A549 (cell line): ENCODE results near the gene FRMD8. TPM values are rescaled to one million over a fixed set of nuclear protein-coding genes. Genes with fewer than 3 reads are reported as not detected.

ENCODE experiments used
- ATAC-seq, 2 experiments: fragments of 200-7000 bp in 1 of 2; fragments of >200 bp in 1 of 2; cut with Nextera tagmentation in 1 of 2; cut with Tn5 transposase in 1 of 2; 3 replicates each; pipeline versions ENCODE4 v1.8.0 to v1.9.1; 2018 to 2020; ENCODE audit warnings: mild to moderate bottlenecking in 1 of 2, moderate library complexity in 1 of 2
- CTCF ChIA-PET: fragments of 300-600 bp; sonication (Branson Sonifier 250); formaldehyde crosslinking; extraction: SDS; loops from one replicate; lab custom pipeline; 2021; ENCODE audit warnings: antibody characterized with exemption, inconsistent platforms; lab: Yijun Ruan, JAX
- POLR2A ChIA-PET: fragments of 350-600 bp; formaldehyde crosslinking; extraction: SDS; loops from one replicate; lab custom pipeline; 2021; ENCODE audit warnings: antibody characterized with exemption, inconsistent platforms; lab: Yijun Ruan, JAX
- DNase-seq, 2 experiments: peaks; one replicate each; pipeline versions ENCODE4 v3.0.0 to v3.0.0-alpha.2; 2011 to 2016; ENCODE audit warnings: low read depth in 1 of 2, low spot score in 1 of 2
- FAIRE-seq: peaks from 2 replicates; lab custom pipeline; 2011; peaks lifted over from hg19 to GRCh38; lab: Jason Lieb, UNC
- H3K27ac ChIP-seq, 2 experiments: fragments of >200 bp; sonication (Bioruptor Twin); formaldehyde crosslinking; 3 replicates each; pipeline ENCODE4 v1.5.1; 2016 to 2017
- H3K4me1 ChIP-seq: fragments of >200 bp; sonication (Bioruptor Twin); formaldehyde crosslinking; 3 replicates; pipeline ENCODE4 v1.6.1; 2016
- H3K4me2 ChIP-seq: fragments of >200 bp; sonication (Bioruptor Twin); formaldehyde crosslinking; 3 replicates; pipeline ENCODE4 v1.6.1; 2016
- H3K4me3 ChIP-seq: fragments of >200 bp; sonication (Bioruptor Twin); formaldehyde crosslinking; 3 replicates; pipeline ENCODE4 v1.5.1; 2016
- H3K9me3 ChIP-seq: fragments of >200 bp; sonication (Bioruptor Twin); formaldehyde crosslinking; 3 replicates; pipeline ENCODE4 v1.6.1; 2016
- CBX8 ChIP-seq: fragments of 200-600 bp; sonication (generic); IDR thresholded peaks from 2 replicates; pipeline ENCODE4 v1.6.1; 2016
- CHD4 ChIP-seq: fragments of 200-600 bp; sonication (generic); IDR thresholded peaks from 2 replicates; pipeline ENCODE4 v1.6.1; 2016; ENCODE audit warnings: antibody characterized with exemption, mild to moderate bottlenecking, borderline replicate concordance
- EHF ChIP-seq: fragments of 250-450 bp; sonication (Bioruptor Pico); IDR thresholded peaks from 2 replicates; pipeline ENCODE4 v1.5.0; 2020; ENCODE audit warnings: mild to moderate bottlenecking
- EP300 ChIP-seq, 2 experiments: fragments of >200 bp; sonication (Bioruptor Twin); formaldehyde crosslinking; IDR thresholded peaks; 2 replicates in 1 of 2; 3 replicates in 1 of 2; pipeline ENCODE4 v1.6.1; 2016 to 2017
- ESRRA ChIP-seq: fragments of 150-350 bp; IDR thresholded peaks from 2 replicates; pipeline ENCODE4 v1.6.1; 2014; ENCODE audit warnings: mild to moderate bottlenecking, low read length, borderline replicate concordance
- GATA3 ChIP-seq: IDR thresholded peaks from 2 replicates; pipeline ENCODE4 v1.6.1; 2012; ENCODE audit warnings: borderline replicate concordance
- HDAC2 ChIP-seq: fragments of 200-600 bp; sonication (generic); IDR thresholded peaks from 2 replicates; pipeline ENCODE4 v1.6.1; 2016
- JUN ChIP-seq, 2 experiments: fragments of >200 bp; sonication (Bioruptor Twin); formaldehyde crosslinking; IDR thresholded peaks; 2 replicates in 1 of 2; 3 replicates in 1 of 2; pipeline ENCODE4 v1.6.1; 2016 to 2017
- NFE2L2 ChIP-seq: fragments of 150-350 bp; conservative IDR thresholded peaks from 2 replicates; pipeline ENCODE4 v1.6.1; 2014; ENCODE audit warnings: low read length
- NR3C1 ChIP-seq: fragments of >200 bp; sonication (Bioruptor Twin); formaldehyde crosslinking; IDR thresholded peaks from 3 replicates; pipeline ENCODE4 v1.6.1; 2017
- POLR2AphosphoS2 ChIP-seq: conservative IDR thresholded peaks from 2 replicates; pipeline ENCODE4 v1.6.1; 2012; ENCODE audit warnings: low read length, improper control_type of control experiment, inconsistent platforms
- RAD21 ChIP-seq, 2 experiments: fragments of >200 bp in 1 of 2; sonication (Bioruptor Twin) in 1 of 2; formaldehyde crosslinking in 1 of 2; IDR thresholded peaks in 1 of 2; conservative IDR thresholded peaks in 1 of 2; 2 replicates in 1 of 2; 3 replicates in 1 of 2; pipeline ENCODE4 v1.6.1; 2012 to 2018; ENCODE audit warnings: inconsistent platforms in 1 of 2
- RFX5 ChIP-seq: fragments of 450-650 bp; IDR thresholded peaks from 2 replicates; pipeline ENCODE4 v1.7.1; 2014; ENCODE audit warnings: antibody characterized with exemption, mild to moderate bottlenecking, moderate library complexity
- SMC3 ChIP-seq: fragments of >200 bp; sonication (Bioruptor Twin); formaldehyde crosslinking; IDR thresholded peaks from 3 replicates; pipeline ENCODE4 v1.6.1; 2018; ENCODE audit warnings: inconsistent platforms
- TFCP2L1 ChIP-seq: fragments of 250-450 bp; sonication (Bioruptor Pico); IDR thresholded peaks from 2 replicates; pipeline ENCODE4 v1.5.0; 2021; ENCODE audit warnings: mild to moderate bottlenecking
- ZFP36 ChIP-seq: fragments of 450-650 bp; IDR thresholded peaks from 2 replicates; pipeline ENCODE4 v1.6.1; 2014; ENCODE audit warnings: borderline replicate concordance; ENCODE audit not compliant: partially characterized antibody
- WGBS: methylation state at CpG from one replicate; pipeline ENCODE4 v1.1.6; 2017; ENCODE audit errors: missing lambda C conversion rate; 5-methylcytosine and 5-hydroxymethylcytosine counted together
- polyA plus RNA-seq, 4 experiments: library from polyadenylated mRNA; depleted of rRNA in 3 of 4; stranded (reverse); fragments of >200 nt; fragmentation: RNase III in 1 of 4; extraction: RNeasy Plus Mini Kit Qiagen cat#74134 plus additional on column Dnase treatment in 1 of 4; gene quantifications; 2 replicates in 3 of 4; 3 replicates in 1 of 4; pipeline ENCODE4 v1.2.3, GENCODE V29; 2011 to 2017
- TF ChIP-seq, protein P1 (sequence below): fragments of >200 bp; sonication (Bioruptor Twin); formaldehyde crosslinking; IDR thresholded peaks from 3 replicates; pipeline ENCODE4 v1.5.1; 2016
- TF ChIP-seq, protein P2 (sequence below): fragments of >200 bp; sonication (Bioruptor Twin); formaldehyde crosslinking; IDR thresholded peaks from 2 replicates; pipeline ENCODE4 v1.6.1; 2016
- TF ChIP-seq, protein P3 (sequence below): fragments of 450-650 bp; IDR thresholded peaks from 2 replicates; pipeline ENCODE4 v1.6.1; 2014; ENCODE audit warnings: antibody characterized with exemption
- TF ChIP-seq, protein P4 (sequence below): fragments of 200-600 bp; sonication (generic); IDR thresholded peaks from 2 replicates; pipeline ENCODE4 v1.6.1; 2016; ENCODE audit warnings: antibody characterized with exemption, mild to moderate bottlenecking, moderate library complexity

Gene FRMD8
- polyA plus RNA-seq, 2 of the 4 experiments (the other 2 are of a cell fraction): 12.9 to 20.0 TPM

DNA sequence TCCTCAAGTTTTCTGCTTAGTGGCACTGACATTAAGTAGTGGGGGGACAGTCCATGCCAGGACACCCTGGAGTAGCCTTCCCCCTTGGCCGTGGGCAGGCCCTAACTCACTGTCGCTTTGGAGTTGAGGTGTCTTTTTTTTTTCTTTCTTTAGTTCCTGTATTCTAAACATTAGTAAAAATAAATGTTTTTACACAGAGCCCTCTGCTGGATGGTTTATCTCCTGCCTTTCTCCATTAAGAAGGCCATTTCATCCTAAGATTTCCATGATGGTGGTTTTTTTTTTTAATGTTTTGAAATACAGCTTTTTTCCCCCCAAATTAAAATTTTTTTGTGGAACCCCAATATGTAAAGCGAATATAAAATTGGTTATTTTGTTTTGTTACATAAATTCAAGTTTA is 33.7 kb upstream of the FRMD8 start:
- CTCF ChIA-PET: interaction anchor here (0.8 to 78.3 kb wide), 15 partner anchors 9 to 206 kb away, joined by 3 to 3090 read pairs (median 4); partner anchors contain the start of genes CDC42EP2, DPF2 and POLA2
- WGBS: 51% methylated on average over 3 of the region's 3 CpGs
- no peak overlapping the region for H3K27ac ChIP-seq
- FAIRE-seq (no peak), DNase-seq (peak in 1 of 2 experiments; percentile 36), ATAC-seq (no peak)
- POLR2A ChIA-PET: interaction anchor here (1.6 kb wide), 1 partner anchor 19 kb away, joined by 5 read pairs; the partner anchor contains the start of gene DPF2
- no peaks in the 10 kb centered on the region for H3K9me3 ChIP-seq
- no peak overlapping the region for H3K4me3 ChIP-seq
- no peak overlapping the region for H3K4me2 ChIP-seq
- 0 out of 3 replicates have a peak, but pooled peaks cover 4% of the 10 kb centered on the region for H3K4me1 ChIP-seq
- TF ChIP-seq, protein P1, sequence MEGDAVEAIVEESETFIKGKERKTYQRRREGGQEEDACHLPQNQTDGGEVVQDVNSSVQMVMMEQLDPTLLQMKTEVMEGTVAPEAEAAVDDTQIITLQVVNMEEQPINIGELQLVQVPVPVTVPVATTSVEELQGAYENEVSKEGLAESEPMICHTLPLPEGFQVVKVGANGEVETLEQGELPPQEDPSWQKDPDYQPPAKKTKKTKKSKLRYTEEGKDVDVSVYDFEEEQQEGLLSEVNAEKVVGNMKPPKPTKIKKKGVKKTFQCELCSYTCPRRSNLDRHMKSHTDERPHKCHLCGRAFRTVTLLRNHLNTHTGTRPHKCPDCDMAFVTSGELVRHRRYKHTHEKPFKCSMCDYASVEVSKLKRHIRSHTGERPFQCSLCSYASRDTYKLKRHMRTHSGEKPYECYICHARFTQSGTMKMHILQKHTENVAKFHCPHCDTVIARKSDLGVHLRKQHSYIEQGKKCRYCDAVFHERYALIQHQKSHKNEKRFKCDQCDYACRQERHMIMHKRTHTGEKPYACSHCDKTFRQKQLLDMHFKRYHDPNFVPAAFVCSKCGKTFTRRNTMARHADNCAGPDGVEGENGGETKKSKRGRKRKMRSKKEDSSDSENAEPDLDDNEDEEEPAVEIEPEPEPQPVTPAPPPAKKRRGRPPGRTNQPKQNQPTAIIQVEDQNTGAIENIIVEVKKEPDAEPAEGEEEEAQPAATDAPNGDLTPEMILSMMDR: peak; percentile 52
- TF ChIP-seq ESRRA: no peak
- peak; percentile 21; the same call in 1 of the 3 replicates for TF ChIP-seq SMC3
- no peak for TF ChIP-seq HDAC2
- no peak for TF ChIP-seq GATA3
- TF ChIP-seq RAD21 (conservative IDR thresholded peaks at IDR 0.05 in 1 of 2, IDR thresholded peaks at IDR 0.05 in 1 of 2): peak in 1 of 2 experiments; percentile 32; a peak in 3 of 5 replicates

DNA sequence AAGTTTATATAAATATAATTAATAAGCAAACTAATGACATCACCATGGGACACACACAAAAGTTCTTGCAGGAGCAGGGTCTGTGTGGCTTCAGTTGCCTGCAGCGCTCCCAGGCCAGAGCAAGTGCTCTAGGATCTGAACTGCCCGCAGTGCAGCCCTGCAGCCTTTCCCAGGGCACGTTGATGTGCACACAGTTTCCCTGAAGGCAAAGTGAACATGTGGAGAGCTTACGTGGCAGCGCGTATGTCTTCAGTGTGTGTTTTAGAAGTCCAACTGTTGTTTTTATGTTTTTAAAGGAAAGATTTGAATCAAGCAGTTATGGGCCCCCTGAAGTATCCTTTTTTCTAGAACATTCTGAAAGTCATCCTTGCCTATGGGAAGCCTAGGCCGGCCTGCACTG is 33.1 kb upstream of the FRMD8 start:
- WGBS: 95% methylated on average over 7 of the region's 7 CpGs
- 0 out of 3 replicates have a peak, but pooled peaks cover 4% of the 10 kb centered on the region for H3K4me1 ChIP-seq
- DNase-seq (no peak), ATAC-seq (no peak), FAIRE-seq (no peak)
- TF ChIP-seq EHF (CRISPR knock-in tag): no peak
- no peaks in the 10 kb centered on the region for H3K9me3 ChIP-seq
- H3K27ac ChIP-seq: no peak overlapping the region
- ChIA-PET CTCF (interaction anchor here (0.8 to 78.3 kb wide), 14 partner anchors 8 to 206 kb away, joined by 3 to 3090 read pairs (median 4); partner anchors contain the start of genes CDC42EP2, DPF2 and POLA2), POLR2A (no interaction called here)
- H3K4me2 ChIP-seq: no peak overlapping the region
- H3K4me3 ChIP-seq: no peak overlapping the region

DNA sequence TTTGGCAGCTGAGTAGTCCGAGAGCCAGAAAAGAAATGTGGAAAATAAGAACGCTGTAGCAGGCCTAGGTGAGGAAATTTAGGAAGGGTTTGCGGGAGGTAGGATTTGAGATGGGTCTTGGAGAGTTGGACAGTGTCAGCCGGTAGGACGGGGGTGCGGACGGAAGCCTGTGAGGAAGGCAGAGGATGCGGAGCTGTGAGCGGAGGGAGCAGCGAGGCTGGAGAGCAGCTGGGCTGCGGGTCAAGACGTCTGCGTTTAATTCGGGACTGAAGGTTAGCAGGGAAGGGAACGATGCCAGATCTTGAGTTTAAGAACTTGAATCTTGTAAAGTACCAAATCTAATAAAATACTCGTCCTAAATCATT is 32.6 kb upstream of the FRMD8 start:
- no peak for TF ChIP-seq EP300 (IDR thresholded peaks at IDR 0.05)
- TF ChIP-seq ESRRA: no peak
- TF ChIP-seq RFX5: no peak
- TF ChIP-seq, protein P2, sequence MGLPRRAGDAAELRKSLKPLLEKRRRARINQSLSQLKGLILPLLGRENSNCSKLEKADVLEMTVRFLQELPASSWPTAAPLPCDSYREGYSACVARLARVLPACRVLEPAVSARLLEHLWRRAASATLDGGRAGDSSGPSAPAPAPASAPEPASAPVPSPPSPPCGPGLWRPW: no peak
- TF ChIP-seq JUN (IDR thresholded peaks at IDR 0.05): no peak; a peak in 1 of 5 replicates
- no peak for TF ChIP-seq SMC3
- TF ChIP-seq, protein P3, sequence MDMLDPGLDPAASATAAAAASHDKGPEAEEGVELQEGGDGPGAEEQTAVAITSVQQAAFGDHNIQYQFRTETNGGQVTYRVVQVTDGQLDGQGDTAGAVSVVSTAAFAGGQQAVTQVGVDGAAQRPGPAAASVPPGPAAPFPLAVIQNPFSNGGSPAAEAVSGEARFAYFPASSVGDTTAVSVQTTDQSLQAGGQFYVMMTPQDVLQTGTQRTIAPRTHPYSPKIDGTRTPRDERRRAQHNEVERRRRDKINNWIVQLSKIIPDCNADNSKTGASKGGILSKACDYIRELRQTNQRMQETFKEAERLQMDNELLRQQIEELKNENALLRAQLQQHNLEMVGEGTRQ: no peak
- no peak for TF ChIP-seq RAD21 (conservative IDR thresholded peaks at IDR 0.05 in 1 of 2, IDR thresholded peaks at IDR 0.05 in 1 of 2)
- no peak for TF ChIP-seq TFCP2L1 (CRISPR knock-in tag)
- TF ChIP-seq NFE2L2: no peak
- TF ChIP-seq CBX8: no peak
- no peak for TF ChIP-seq POLR2AphosphoS2
- TF ChIP-seq, protein P4, sequence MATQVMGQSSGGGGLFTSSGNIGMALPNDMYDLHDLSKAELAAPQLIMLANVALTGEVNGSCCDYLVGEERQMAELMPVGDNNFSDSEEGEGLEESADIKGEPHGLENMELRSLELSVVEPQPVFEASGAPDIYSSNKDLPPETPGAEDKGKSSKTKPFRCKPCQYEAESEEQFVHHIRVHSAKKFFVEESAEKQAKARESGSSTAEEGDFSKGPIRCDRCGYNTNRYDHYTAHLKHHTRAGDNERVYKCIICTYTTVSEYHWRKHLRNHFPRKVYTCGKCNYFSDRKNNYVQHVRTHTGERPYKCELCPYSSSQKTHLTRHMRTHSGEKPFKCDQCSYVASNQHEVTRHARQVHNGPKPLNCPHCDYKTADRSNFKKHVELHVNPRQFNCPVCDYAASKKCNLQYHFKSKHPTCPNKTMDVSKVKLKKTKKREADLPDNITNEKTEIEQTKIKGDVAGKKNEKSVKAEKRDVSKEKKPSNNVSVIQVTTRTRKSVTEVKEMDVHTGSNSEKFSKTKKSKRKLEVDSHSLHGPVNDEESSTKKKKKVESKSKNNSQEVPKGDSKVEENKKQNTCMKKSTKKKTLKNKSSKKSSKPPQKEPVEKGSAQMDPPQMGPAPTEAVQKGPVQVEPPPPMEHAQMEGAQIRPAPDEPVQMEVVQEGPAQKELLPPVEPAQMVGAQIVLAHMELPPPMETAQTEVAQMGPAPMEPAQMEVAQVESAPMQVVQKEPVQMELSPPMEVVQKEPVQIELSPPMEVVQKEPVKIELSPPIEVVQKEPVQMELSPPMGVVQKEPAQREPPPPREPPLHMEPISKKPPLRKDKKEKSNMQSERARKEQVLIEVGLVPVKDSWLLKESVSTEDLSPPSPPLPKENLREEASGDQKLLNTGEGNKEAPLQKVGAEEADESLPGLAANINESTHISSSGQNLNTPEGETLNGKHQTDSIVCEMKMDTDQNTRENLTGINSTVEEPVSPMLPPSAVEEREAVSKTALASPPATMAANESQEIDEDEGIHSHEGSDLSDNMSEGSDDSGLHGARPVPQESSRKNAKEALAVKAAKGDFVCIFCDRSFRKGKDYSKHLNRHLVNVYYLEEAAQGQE: no peak
- TF ChIP-seq ZFP36: no peak
- TF ChIP-seq NR3C1: no peak
- TF ChIP-seq CHD4: no peak
- TF ChIP-seq, all 56 proteins: peak for 0
- Histone ChIP-seq H3K4me2 (peak overlapping the region; percentile 93), H3K4me1 (0 out of 3 replicates have a peak, but pooled peaks cover 4% of the 10 kb centered on the region), H3K4me3 (peak overlapping the region; percentile 89), H3K9me3 (no peaks in the 10 kb centered on the region), H3K27ac (peak overlapping the region in 1 of 2 experiments; percentile 72; a peak in 2 of 6 replicates)
- POLR2A ChIA-PET: interaction anchor here (0.7 to 1.1 kb wide), 2 partner anchors 20 to 150 kb away, joined by 3 to 4 read pairs; partner anchors contain the start of gene DPF2
- DNase-seq: no peak
- no peak for ATAC-seq
- 87% methylated on average over 16 of the region's 16 CpGs for WGBS
- CTCF ChIA-PET: interaction anchor here (1.2 to 78.3 kb wide), 9 partner anchors 8 to 73 kb away, joined by 3 to 3090 read pairs (median 4); partner anchors contain the start of genes CDC42EP2, DPF2 and POLA2
- no peak for FAIRE-seq
